ENCODE measurements around the gene ZNF248.

GRCh38 chr10:37856881-37857286 lies 526 bp downstream of the ZNF248 start:
- TF ChIP-seq, protein P1, sequence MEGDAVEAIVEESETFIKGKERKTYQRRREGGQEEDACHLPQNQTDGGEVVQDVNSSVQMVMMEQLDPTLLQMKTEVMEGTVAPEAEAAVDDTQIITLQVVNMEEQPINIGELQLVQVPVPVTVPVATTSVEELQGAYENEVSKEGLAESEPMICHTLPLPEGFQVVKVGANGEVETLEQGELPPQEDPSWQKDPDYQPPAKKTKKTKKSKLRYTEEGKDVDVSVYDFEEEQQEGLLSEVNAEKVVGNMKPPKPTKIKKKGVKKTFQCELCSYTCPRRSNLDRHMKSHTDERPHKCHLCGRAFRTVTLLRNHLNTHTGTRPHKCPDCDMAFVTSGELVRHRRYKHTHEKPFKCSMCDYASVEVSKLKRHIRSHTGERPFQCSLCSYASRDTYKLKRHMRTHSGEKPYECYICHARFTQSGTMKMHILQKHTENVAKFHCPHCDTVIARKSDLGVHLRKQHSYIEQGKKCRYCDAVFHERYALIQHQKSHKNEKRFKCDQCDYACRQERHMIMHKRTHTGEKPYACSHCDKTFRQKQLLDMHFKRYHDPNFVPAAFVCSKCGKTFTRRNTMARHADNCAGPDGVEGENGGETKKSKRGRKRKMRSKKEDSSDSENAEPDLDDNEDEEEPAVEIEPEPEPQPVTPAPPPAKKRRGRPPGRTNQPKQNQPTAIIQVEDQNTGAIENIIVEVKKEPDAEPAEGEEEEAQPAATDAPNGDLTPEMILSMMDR (IDR thresholded peaks at IDR 0.05): no peak
- no peak for TF ChIP-seq POLR2A (IDR thresholded peaks at IDR 0.05)
